Brain pericyte (primary cell): ENCODE data around the gene RNU7-1.
"Not testable (repeated sequence)": the region's sequence is repeated elsewhere in the genome, so short reads cannot be mapped to it uniquely, and the experiment has no call there.

Experiments
- DNase-seq: peaks from one replicate; pipeline ENCODE4 v3.0.0-alpha.2; 2012; ENCODE audit warnings: low read depth, low spot score

The RNU7-1 gene

GRCh38 chr12:6943722-6944380, at the start of gene RNU7-1, which contains the start of gene C12orf57:
Gene RNU7-1 (plus strand): TSS chr12:6943816.
Gene C12orf57 (plus strand): TSS chr12:6944022. CDS start chr12:6944122, 100 bp downstream.
- peak; percentile 73 for DNase-seq

DNA sequence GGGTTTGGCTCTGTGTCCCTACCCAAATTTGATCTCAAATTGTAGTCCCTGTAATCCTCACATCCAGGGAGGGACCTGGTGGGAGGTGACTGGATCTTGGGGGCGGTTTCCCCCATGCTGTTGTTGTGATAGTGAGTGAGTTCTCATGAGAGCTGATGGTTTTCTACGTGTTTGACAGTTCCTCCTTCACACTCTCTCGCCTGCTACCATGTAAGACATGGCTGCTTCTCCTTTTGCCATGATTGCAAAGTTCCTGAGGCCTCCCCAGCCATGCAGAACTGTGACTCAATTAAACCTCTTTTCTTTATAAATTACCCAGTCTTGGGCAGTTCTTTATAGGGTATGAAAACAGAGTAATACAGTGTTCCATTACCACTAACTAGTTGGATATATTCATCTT, 49.3 kb upstream of the RNU7-1 start:
- DNase-seq, result no peak

- DNase-seq, result no peak
Observed at GRCh38 chr12:6896846-6897435, 46.7 kb upstream of the RNU7-1 start.

DNA sequence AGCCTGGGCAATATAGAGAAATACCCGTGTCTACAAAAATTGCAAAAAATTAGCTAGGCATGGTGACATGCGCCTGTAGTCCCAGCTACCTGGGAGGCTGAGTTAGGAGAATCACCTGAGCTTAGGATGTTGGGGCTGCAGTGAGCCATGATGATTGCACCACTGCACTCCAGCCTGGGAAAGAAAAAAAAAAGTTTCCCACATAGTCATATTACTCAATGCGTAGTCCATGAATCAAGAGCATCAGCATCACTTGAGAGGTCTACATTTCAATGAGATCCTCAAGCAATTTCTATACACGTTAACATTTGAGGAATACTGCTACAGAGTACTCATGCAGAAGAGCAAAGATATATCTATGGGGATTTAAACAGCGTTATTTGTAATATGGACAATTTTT, 44.2 kb upstream of the RNU7-1 start:
- DNase-seq, result no peak

GRCh38 chr12:6899837-6900519, 43.6 kb upstream of the RNU7-1 start:
- DNase-seq, result no peak

DNA sequence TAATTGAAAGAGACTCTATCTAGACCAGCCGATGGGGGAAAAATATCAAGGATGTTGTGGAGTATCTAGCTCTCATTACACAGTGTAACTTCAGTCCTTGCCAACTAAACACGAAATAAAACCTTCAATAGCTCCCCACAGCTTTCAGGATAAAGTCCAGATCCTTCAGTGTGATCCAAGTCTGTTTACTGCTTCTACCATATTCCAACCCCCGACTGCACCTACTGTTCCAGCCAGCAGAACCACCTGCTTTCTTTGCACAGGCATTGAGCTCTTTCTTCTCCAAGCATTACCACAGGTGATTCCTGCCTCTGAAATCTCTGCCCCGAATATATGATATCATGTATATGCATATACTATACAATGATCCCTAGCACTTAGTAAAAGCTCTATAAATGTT, 41.2 kb upstream of the RNU7-1 start:
- no peak for DNase-seq

- no peak for DNase-seq
Observed at GRCh38 chr12:6903722-6904121, 39.9 kb upstream of the RNU7-1 start.

GRCh38 chr12:6904280-6905276, 39.0 kb upstream of the RNU7-1 start, which contains the start of gene LRRC23:
Gene LRRC23 (plus strand): TSS chr12:6904822. CDS start chr12:6905634, 812 bp downstream.
- peak; percentile 80 for DNase-seq

DNA sequence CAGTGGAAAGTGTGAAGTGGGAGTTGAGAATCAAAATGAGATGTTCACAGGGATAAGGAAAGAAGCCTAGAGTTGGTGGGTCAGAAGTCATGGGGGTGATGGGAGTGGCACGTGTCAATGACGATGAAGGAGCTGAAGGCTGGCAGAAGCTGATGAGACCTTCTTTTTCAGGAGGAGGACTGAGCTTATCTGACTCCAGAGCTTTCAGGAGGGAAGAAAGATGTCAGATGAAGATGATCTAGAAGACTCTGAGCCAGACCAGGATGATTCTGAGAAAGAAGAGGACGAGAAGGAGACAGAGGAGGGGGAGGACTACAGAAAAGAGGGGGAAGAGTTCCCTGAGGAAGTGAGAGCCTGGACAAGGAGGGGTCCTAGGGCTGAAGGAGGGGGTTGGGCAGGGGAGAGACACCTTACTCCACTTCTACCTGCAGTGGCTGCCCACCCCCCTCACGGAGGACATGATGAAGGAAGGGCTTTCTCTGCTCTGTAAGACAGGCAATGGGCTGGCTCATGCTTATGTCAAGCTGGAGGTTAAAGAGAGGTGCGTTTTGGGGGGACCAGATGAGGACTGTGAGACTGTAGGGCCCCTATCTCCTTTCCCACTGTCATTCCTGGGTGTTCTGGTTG, 38.1 kb upstream of the RNU7-1 start:
- DNase-seq, result no peak

- not testable (repeated sequence) for DNase-seq
Observed at GRCh38 chr12:6908141-6908540, 35.5 kb upstream of the RNU7-1 start.

DNA sequence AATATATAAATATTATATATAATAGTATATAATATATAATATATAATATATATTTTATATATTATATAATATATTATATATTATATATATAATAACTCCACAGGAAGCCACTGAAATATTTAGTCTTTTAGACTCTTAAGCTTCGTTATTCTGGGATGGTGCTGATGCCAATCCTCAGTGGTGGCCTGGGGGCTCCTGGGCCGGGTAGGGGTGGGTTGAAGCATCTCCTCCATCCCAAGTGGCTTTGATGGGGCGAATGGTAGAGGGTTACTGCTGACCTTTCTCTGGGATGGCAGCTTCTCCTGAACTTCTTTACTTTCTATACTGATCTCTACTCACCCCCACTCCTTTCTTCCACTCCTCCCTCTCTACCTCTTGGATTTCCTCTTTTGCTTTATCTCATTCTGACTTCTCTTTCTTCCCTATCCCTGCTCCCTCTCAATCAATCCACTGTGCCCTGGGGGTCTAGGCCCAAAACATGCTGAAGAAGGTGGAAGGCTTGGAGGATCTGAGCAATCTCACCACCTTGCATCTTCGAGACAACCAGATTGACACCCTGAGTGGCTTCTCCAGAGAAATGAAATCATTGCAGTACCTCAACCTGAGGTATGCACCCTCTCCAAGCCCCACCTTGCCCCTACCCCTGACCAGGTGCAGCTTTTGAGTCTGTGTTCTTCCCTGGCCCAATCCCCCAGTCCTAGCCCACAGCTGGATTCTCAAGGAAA, 34.0 kb upstream of the RNU7-1 start:
- DNase-seq, result no peak

- no peak for DNase-seq
Observed at GRCh38 chr12:6912164-6912935, 31.3 kb upstream of the RNU7-1 start.

GRCh38 chr12:6914246-6914946, 29.2 kb upstream of the RNU7-1 start, which contains the start of gene ENO2:
Gene ENO2 (plus strand): TSS chr12:6914580. CDS start chr12:6915833, 1,253 bp downstream.
- DNase-seq, result no peak

GRCh38 chr12:6914947-6915788, 28.4 kb upstream of the RNU7-1 start:
- DNase-seq, result no peak

- no peak for DNase-seq
Observed at GRCh38 chr12:6915789-6916285, 27.8 kb upstream of the RNU7-1 start.

DNA sequence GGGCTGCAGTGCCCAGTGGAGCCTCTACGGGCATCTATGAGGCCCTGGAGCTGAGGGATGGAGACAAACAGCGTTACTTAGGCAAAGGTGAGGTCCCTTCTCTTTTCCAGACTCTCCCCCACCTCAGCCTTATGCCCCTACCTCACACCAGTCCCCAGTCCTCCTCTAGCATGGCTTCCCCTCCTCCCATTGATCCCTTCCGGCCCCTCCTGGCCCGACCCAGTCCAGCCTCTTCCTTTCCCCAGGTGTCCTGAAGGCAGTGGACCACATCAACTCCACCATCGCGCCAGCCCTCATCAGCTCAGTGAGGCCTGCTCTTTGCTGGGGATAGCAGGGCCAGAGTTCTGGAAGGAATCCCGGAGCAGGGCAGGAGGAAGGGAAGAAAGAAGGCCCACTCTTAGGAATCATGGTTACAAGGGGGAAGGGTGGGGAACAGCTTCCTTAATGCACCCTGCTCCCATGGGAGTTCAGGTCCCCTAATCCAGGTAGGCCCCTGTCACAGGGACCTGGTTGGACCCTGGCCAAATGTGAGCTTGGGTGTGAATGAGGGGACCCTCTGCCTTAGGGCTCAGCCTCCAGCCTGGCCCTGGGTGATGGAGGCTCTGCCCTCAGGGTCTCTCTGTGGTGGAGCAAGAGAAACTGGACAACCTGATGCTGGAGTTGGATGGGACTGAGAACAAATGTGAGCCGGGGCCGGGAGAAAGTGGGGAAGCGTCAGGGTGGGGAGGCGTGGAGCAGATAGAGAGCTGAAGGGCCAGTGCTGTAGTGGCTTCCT, 27.0 kb upstream of the RNU7-1 start:
- DNase-seq, result no peak
